A549 (cell line): ENCODE results near the gene FKBP4.

ENCODE experiments used
- CBX2 ChIP-seq: fragments of 200-600 bp; sonication (generic); IDR thresholded peaks from 2 replicates; pipeline ENCODE4 v1.6.1; 2016; ENCODE audit warnings: low read depth, mild to moderate bottlenecking, borderline replicate concordance
- CEBPB ChIP-seq, 2 experiments: fragments of >200 bp in 1 of 2; sonication (Bioruptor Twin) in 1 of 2; formaldehyde crosslinking in 1 of 2; IDR thresholded peaks; 2 replicates each; pipeline ENCODE4 v1.6.1; 2012 to 2016
- EP300 ChIP-seq, 2 experiments: fragments of >200 bp; sonication (Bioruptor Twin); formaldehyde crosslinking; IDR thresholded peaks; 2 replicates in 1 of 2; 3 replicates in 1 of 2; pipeline ENCODE4 v1.6.1; 2016 to 2017
- MAFK ChIP-seq: fragments of 450-650 bp; IDR thresholded peaks from 2 replicates; pipeline ENCODE4 v1.6.1; 2014; ENCODE audit not compliant: partially characterized antibody
- POLR2A ChIP-seq: IDR thresholded peaks from 2 replicates; pipeline ENCODE4 v1.6.1; 2012; ENCODE audit warnings: mild to moderate bottlenecking, low read length
- RAD21 ChIP-seq, 2 experiments: fragments of >200 bp in 1 of 2; sonication (Bioruptor Twin) in 1 of 2; formaldehyde crosslinking in 1 of 2; IDR thresholded peaks in 1 of 2; conservative IDR thresholded peaks in 1 of 2; 2 replicates in 1 of 2; 3 replicates in 1 of 2; pipeline ENCODE4 v1.6.1; 2012 to 2018; ENCODE audit warnings: inconsistent platforms in 1 of 2
- RCOR1 ChIP-seq: fragments of 150-350 bp; IDR thresholded peaks from 2 replicates; pipeline ENCODE4 v1.6.1; 2014; ENCODE audit warnings: antibody characterized with exemption, low read length, low read depth
- TF ChIP-seq, protein P1 (sequence below): fragments of >200 bp; sonication (Bioruptor Twin); formaldehyde crosslinking; IDR thresholded peaks from 3 replicates; pipeline ENCODE4 v1.5.1; 2016
- TF ChIP-seq, protein P2 (sequence below): fragments of 250-450 bp; sonication (Bioruptor Pico); IDR thresholded peaks from 2 replicates; pipeline ENCODE4 v1.5.0; 2021; ENCODE audit warnings: mild to moderate bottlenecking, moderate library complexity, borderline replicate concordance

GRCh38 chr12:2791089-2791488, 3.7 kb upstream of the FKBP4 start:
- TF ChIP-seq CEBPB (IDR thresholded peaks at IDR 0.05) (no peak), MAFK (no peak), RAD21 (conservative IDR thresholded peaks at IDR 0.05 in 1 of 2, IDR thresholded peaks at IDR 0.05 in 1 of 2) (no peak), POLR2A (no peak), CBX2 (no peak), EP300 (IDR thresholded peaks at IDR 0.05) (no peak), RCOR1 (no peak)
- TF ChIP-seq, protein P1, sequence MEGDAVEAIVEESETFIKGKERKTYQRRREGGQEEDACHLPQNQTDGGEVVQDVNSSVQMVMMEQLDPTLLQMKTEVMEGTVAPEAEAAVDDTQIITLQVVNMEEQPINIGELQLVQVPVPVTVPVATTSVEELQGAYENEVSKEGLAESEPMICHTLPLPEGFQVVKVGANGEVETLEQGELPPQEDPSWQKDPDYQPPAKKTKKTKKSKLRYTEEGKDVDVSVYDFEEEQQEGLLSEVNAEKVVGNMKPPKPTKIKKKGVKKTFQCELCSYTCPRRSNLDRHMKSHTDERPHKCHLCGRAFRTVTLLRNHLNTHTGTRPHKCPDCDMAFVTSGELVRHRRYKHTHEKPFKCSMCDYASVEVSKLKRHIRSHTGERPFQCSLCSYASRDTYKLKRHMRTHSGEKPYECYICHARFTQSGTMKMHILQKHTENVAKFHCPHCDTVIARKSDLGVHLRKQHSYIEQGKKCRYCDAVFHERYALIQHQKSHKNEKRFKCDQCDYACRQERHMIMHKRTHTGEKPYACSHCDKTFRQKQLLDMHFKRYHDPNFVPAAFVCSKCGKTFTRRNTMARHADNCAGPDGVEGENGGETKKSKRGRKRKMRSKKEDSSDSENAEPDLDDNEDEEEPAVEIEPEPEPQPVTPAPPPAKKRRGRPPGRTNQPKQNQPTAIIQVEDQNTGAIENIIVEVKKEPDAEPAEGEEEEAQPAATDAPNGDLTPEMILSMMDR = no peak
- TF ChIP-seq, protein P2, sequence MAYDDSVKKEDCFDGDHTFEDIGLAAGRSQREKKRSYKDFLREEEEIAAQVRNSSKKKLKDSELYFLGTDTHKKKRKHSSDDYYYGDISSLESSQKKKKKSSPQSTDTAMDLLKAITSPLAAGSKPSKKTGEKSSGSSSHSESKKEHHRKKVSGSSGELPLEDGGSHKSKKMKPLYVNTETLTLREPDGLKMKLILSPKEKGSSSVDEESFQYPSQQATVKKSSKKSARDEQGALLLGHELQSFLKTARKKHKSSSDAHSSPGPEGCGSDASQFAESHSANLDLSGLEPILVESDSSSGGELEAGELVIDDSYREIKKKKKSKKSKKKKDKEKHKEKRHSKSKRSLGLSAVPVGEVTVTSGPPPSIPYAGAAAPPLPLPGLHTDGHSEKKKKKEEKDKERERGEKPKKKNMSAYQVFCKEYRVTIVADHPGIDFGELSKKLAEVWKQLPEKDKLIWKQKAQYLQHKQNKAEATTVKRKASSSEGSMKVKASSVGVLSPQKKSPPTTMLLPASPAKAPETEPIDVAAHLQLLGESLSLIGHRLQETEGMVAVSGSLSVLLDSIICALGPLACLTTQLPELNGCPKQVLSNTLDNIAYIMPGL = no peak
